Activated CD8-positive, alpha-beta memory T cell treated with anti-CD3 and anti-CD28 coated beads for 4 hours (primary cell): ENCODE results near the gene ZNF681.
"Not testable (repeated sequence)": the region's sequence is repeated elsewhere in the genome, so short reads cannot be mapped to it uniquely, and the experiment has no call there.

Experiments
- DNase-seq, 2 donors: peaks; one replicate each; pipeline ENCODE4 v3.0.0-alpha.2; 2020; ENCODE audit warnings: low read depth in 2 of 2

The ZNF681 gene

DNA sequence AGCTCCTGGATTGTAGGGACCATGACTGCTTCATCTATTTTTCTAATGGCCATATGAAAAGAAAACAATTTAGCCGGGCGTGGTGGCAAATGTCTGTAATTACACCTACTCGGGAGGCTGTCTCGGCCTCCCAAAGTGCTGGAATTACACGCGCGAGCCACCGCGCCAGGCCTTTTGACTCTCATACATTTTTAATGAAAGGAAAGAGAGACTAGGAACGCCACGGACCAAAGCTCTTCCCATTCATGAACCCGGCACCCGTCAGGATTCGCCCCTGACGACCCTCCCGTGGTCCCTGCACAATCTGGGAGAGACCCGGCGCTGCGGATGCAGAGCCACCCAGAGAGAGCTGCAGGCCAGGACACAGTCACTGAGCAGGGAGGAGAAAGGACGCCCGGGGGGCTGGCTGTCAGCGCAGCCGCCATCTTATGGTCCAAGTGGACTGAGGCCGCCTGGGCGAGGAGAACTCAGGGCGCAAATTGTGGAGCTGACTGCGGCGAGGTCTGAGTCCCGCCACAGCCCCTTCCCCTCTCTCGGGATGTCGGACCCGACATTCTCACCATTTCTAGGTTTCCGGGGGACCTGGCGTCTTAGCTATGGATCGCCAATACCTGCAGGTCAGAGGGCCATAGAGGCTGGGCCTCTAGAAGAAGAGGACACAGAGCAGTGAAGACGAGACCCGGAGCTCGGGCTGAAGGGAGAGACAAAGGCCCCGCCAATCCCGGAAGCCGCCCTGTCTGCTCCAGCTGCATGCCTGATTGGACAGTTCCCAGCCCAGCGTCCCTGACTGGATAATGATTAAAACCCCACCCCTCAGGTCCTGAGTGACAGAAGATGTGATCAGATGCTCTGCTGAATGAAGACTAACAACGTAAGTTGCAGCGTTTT is at the start of gene ZNF681:
TSS of gene ZNF681 (minus strand) at position 705 of the 888 bp plus-strand sequence. CDS start at position 563, 142 bp downstream.
- DNase-seq, result peak; percentile 63 to 74

GRCh38 chr19:23804676-23805075 is 46.0 kb upstream of the ZNF681 start:
- no peak for DNase-seq

- DNase-seq, result no peak
Measured at GRCh38 chr19:23802290-23802689, 43.6 kb upstream of the ZNF681 start.

DNA sequence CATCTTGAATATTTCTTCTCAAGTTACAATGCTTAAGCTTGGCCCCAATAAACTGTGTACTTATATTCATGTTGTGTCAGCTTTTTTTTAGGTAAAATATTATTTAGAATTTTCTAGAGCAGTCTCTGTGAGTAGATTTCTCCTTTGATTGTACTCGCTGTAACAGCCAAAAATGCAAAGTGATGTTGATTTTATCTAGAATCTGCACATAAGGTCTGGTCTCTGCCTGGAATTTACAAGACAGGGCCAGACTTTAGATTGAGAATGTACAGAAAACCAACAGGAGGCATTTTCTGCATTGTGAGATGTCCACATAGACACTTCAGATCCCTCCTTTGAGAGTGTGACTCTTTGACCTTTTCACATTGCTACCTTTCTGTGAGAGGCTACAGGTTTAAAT is 43.1 kb upstream of the ZNF681 start:
- DNase-seq, result no peak

GRCh38 chr19:23800868-23801267 is 42.2 kb upstream of the ZNF681 start:
- DNase-seq, result no peak

GRCh38 chr19:23800271-23800670 is 41.6 kb upstream of the ZNF681 start:
- no peak for DNase-seq

DNA sequence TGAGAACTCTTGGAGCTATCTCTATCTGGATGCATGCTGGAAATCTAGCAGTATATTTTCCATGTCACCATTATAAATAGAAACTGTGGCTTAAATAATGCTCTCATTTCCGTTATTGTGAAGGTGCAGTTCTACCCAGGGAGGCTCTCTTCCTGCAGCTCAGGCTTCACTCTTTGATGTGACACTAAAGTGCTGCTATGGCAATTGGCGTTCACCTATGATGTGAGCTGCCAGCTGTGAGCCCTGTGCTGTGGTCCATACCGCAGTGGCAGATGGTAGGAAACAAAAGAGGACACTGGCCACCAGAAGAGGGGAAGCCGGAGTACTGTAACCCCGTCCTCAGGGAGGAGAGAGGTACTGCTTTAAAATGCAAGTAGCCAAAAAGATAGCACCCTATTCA is 40.6 kb upstream of the ZNF681 start:
- no peak for DNase-seq

GRCh38 chr19:23795462-23795861 is 36.8 kb upstream of the ZNF681 start:
- DNase-seq, result no peak

DNA sequence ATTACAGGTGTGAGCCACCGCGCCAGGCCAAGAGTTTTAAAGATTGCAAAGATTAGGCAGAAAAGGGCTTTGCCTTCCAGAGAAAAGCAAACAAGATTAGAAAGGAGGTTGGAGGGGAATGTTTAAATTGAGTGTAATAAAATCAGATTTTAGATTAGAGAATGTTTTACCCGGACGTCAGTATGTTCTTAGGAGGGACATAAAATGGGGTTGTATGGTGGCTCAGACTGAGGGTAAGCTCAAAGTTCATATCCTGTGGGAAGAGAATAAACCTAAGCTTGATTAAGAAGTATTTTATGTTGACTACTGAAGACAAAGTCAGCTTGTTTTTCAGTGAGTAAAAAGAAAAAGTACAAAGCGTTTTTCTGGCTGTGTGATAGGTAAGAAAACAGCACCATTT is 34.1 kb upstream of the ZNF681 start:
- DNase-seq, result no peak

GRCh38 chr19:23790641-23791488 is 32.2 kb upstream of the ZNF681 start:
- no peak for DNase-seq

DNA sequence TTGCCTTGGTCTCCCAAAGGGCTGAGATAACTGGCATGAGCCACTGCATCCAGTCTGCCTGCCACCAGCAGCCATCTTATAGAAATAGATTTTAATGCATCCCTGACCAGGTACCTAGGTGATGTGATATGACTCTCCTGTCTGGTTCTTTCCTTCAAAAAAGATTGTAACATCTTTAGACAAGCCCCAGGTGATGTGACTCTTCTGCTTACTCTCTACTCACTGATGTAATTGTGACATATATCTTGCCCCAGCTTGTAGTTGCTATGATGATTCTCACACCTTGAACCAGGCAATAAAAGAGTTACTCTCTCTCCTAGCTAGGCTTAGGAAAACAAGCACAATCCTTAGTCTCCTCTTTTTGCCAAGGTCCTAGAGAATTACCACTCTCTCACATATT is 30.6 kb upstream of the ZNF681 start:
- no peak for DNase-seq

- no peak for DNase-seq
Measured at GRCh38 chr19:23788411-23788810, 29.7 kb upstream of the ZNF681 start.

GRCh38 chr19:23787106-23787505 is 28.4 kb upstream of the ZNF681 start:
- DNase-seq, result no peak

DNA sequence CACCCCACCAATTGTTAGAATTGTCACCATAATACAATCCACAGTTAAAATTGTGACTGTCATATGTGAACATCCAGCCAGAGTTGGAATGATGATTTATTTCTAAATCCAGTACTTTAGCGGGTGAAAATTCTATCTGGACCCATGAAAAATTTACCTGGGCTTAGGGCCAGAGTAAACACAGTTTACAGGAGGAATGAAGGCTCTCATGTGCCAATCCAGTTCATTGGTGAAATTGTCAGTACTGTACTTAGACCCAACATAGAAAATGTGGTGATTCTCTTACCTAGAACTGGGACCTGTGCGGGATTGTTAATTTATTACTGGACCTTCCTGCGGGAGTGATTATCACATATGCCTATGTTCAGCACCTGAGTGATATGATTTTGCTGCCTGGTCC is 27.3 kb upstream of the ZNF681 start:
- no peak for DNase-seq

DNA sequence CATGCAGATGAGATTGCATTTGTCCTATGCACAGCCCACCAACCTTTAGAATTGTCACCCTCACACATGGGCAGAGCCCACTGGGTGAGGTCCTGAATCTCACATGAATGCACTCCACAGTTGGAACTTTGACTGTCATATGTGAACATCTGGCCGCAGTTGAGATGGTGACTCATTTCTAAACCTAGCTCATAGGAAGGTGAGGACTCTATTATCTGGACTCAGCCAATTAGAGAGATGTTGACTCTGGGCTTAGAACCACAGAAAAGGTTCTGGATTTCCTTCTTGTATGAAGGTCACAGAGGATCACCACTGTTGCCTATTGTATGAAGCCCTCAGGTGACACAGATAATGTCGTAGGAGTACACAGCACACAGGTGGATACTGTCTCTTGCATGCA is 25.6 kb upstream of the ZNF681 start:
- no peak for DNase-seq

- DNase-seq, result no peak
Measured at GRCh38 chr19:23783636-23784035, 24.9 kb upstream of the ZNF681 start.

DNA sequence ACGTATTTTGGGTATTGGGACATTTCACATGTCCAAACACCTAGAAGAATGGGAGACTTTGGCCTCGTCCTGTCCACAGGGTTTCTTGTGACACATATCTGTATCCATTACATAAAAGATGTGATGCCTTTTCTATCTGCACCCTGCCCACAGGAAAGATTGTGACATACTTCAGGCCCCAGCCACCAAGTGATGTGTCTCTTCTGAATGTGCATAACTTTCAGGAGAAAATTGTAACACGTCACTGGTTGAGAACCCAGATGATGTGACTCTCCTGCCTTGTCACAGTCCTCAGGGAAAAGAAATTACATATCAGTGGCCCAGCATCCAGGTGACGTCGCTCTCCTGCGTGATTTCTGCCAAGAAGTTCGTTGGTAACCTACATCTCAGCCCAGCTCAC is 21.0 kb upstream of the ZNF681 start:
- DNase-seq, result no peak

GRCh38 chr19:23778566-23778965 is 19.9 kb upstream of the ZNF681 start:
- DNase-seq, result no peak

DNA sequence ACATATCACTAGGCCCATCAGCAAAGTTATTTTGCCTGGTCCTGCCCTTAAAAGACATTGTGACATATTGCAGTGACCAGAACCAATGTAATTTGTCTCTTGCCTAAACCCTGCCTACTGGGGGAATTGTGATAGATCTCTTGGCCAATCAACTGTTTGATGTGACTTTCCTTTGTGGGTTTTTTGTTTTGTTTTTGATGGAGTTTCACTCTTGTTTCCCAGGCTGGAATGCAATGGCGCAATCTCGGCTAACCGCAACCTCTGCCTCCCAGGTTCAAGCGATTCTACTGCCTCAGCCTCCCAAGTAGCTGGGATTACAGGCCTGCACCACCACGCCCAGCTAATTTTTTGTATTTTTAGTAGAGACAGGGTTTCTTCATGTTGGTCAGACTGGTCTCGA is 19.3 kb upstream of the ZNF681 start:
- DNase-seq, result not testable (repeated sequence)

GRCh38 chr19:23777216-23777615 is 18.5 kb upstream of the ZNF681 start:
- no peak for DNase-seq

GRCh38 chr19:23776507-23777205 is 18.0 kb upstream of the ZNF681 start:
- DNase-seq, result no peak

DNA sequence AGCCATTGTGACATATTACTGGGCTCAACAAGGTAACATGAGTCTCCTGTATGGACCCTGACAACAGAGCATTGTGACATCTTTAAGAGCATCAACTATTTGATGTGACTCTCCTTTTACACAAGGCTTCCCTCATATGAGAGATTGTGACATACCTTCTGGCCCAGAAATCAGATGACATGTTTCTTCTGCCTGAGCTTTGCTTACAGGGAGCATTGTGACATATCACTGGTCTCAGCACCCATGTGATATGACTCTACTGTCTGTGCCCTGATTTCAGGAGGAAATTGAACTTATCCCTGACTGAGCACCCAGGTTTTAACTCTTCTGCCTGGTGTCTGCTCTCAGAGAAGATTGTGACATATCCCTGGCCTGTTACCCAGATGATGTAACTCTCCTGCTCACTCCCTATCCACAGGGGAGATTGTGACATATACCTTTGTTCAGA is 15.9 kb upstream of the ZNF681 start:
- no peak for DNase-seq
